Iris pigment epithelial cell (primary cell): ENCODE measurements around the gene ARHGEF10L.
A peak's percentile ranks its signal among the peaks of the same experiment; 100 is the strongest.

Experiments used
- DNase-seq: peaks from one replicate; pipeline ENCODE4 v3.0.0-alpha.2; 2011; ENCODE audit warnings: low read depth

ARHGEF10L gene

DNA sequence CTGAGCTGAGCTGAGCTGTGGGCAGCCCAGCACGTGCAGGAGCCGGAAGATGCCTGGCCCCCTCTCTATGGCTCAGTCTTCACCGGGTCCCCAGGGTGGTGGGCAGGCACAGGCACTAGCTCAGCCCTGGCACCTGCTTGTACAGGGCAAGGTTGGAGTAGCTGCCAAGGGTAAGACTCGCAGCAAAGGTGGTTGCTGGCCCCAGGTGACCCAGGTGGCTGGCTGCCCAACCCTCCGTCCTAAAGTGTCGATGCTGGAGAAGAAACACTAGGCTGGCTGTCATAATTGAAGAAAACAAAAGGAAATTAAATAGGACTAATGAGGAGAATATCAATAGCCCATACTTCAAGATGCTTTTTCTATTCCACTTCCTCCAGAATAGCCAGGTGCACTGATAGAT lies 138.5 kb downstream of the ARHGEF10L start:
- no peak for DNase-seq

DNA sequence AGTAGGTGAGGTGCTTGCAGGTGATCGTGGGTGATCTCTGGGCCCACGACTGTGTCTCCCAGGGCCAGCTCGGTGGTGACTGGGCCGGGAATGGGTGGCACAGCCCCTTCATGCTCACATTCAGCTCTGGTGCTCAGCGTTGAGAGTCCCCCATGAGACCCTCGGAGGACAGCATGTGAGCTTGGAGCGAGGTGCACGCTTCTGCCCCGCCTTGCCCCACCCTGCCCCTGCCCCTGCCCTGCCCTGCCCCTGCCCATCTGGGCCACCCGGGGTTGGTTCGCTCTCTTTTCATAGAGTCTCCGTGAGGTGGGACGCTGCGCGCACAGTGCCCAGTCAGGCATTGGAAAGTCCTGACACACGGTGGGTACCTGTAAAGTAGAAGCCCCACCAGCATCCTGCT lies 140.4 kb downstream of the ARHGEF10L start:
- DNase-seq = no peak

DNA sequence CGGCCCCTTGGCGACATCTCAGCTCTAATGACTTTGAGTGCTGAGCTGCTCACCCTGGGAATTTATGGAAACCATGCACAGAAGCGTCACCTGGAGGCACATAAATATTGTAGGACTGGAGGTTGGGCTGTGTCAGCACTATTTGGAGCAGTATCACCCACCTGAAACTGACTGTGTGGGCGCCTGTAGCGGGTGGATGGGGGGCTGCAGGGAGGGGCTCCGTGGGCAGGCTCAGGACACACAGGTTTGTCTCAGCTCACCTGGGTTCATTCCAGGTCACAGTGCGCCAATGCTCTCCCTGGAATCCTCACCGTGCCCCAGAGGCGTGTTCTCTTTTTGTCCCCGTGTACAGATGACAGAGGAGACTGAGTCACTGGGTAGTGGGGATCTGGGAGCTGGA lies 140.8 kb downstream of the ARHGEF10L start:
- no peak for DNase-seq

DNA sequence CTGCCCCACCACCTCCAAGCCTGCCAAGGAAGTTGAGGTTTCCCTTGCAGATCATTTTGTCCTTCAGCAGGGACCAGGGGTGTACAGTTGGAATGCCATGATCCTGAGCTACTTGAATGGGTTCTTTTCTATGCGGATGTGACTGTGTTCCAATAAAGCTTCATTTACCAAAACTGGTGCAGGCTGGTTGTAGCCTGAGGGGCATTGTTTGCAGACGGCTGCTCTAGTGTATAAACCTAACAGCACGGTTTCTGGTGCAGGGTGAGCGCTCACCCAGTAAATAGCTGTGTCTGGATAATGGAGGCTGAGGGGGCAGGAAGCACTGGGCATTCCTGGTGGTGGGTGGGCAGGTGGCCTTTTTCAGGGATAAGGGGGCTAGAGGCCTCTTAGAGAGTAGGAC lies 142.9 kb downstream of the ARHGEF10L start:
- DNase-seq = no peak

DNA sequence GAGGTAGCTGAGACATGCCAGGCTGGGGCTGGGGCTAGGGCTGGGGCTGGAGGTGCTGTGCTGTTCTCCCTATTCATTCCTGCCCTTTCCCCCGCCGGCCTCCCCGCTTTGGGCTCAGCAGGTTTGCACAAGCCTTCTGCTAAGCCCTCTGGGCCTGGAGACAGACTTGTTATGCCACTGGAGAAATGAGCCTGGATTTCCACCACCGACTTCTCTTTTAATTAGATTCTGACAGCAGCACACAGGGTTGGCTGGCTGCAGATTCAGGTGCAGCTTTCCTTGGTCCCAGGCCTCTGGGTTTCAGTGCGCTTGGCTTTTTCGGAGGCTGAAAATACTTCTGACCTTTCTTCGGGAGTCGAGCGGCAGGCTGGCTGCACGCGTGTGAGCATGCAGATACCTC lies 144.1 kb downstream of the ARHGEF10L start:
- no peak for DNase-seq

DNA sequence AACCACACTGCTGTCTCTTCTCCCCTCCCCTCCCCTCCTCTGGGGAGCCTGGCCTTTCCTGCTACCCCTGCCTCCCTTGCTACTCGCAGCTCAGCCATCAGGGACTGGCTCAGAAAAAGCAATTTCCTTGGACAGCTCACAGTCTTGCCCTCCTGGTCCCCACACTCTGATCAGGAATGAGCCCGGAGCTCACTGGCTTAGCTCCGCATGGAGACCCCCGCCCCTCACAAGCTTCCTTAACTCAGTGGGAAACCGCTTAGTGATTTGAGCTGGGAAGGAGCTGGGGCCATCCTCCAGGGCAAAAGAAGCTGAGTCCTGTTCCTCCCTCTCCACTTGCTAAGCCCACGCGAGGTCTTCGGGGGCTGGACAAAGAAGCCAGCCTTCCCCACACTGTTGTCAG lies 145.3 kb downstream of the ARHGEF10L start:
- no peak for DNase-seq

DNA sequence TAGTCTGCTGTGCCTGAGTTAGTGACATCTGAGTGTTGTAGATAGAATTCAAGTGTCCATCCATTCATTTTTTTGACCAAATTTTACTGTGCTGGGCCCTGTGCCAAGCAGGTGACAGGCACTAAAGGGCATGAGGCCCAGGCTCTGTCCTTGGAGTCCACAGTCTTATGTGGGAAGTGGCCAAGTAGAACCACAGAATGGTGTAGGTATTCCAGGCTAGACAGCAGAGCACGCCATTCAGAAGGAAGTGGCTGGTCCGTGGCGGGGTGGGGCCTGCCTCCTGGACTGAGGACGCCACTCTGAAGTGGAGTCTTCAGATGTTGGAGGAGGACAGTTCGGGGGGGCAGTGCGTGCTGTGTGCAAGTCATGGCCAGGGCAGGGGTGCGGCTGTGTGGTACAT lies 146.8 kb downstream of the ARHGEF10L start:
- DNase-seq = no peak

DNA sequence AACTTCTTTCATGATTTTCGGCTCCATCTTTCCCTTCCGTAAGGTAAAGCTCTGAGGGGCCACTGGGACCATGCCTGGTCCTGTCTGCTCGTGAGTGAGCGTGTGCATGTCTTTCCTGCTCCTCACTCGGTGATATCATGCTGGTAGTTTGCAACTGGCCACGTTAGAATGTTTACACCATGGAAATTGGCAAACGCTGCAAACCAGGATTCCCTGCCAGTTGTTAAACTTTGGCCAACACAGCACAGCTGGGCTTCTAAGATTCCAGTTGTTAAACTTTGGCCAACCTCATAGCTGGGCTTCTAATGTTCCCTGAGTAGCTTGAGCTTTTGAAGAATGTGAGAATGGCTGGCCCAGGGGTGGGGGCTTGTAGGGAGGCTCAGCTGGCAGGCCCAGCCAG lies 147.6 kb downstream of the ARHGEF10L start:
- DNase-seq = no peak

DNA sequence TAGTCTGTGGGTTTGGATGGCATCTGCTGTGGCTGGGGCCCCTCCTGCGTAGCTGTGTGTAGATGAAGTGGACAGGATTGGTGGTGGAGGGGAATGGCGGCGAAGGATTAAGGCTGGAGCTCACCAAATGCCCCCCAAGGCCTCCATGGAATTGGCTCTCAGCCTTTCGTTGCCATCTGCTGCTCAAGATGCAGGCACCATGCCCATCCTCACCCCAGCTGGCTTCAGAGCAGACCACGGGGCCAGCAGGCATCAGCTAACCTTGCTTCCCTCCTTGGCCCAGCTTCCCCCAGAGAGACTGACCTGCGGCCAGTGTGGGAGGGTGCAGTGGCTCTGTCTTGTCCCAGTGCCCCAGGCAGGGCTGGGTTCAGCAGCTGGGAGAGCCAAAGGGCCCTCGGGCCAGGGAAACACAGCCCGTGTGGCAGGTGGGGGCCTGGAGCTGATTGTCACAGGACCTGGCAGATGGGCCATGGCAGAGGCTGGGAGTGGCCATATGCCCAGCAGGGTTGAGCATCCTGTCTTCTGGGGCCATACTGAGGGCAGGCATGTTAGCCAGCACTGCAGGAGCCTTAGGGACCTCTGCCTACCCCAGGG lies 148.8 kb downstream of the ARHGEF10L start:
- DNase-seq = no peak

DNA sequence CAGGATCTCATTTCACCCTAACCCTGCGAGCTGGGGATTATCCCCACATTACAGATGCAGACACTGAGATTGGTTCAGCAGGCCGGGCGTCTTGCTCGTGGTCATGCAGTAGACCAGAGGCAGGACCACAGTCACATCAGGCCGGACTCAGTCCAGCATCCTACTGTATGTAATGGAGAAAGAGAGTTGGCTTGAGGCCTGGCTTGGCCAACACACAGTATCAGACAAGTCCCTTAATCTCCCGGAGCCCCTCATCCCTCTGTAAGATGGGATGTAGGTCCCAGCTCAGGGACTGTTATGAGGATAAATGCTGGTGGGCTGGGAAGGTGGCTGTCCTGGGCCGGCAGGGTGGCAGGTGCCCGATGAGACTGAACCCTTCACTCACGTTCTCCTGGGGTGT lies 149.5 kb downstream of the ARHGEF10L start:
- no peak for DNase-seq

DNA sequence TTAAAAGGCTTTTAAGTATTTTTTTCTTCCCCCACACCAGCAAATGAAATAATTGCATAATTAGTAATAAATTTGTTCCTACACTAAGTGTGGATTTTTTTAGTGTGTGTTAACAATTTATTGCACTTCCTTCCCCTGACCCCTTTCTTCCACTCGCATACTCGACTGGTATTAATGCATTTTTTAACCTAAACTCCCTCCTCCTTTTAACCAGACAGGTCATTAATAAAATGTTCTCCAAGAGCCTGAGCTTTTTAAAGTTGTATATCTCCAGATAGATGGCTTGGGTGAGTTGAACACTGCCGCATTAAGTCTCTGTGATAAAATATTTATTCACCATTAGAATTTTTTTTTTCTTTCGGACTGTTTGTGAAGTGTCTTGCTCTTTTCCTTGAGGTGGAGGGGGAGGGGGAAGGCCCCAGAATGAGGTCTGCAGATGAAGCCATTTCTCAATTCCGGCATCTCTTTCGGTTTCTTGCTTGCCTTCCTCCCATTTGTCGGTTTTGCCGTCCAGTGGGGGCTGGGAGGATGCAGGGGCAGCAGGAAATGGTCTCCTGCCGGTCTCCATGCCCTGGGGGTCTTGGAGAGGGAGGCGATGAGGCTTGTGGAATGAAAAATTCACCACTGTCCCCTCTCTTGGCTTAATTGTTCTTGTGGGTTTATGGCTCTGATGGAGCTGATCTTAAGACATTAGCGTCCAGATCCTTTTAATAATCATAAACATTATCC lies 151.6 kb downstream of the ARHGEF10L start:
- no peak for DNase-seq

DNA sequence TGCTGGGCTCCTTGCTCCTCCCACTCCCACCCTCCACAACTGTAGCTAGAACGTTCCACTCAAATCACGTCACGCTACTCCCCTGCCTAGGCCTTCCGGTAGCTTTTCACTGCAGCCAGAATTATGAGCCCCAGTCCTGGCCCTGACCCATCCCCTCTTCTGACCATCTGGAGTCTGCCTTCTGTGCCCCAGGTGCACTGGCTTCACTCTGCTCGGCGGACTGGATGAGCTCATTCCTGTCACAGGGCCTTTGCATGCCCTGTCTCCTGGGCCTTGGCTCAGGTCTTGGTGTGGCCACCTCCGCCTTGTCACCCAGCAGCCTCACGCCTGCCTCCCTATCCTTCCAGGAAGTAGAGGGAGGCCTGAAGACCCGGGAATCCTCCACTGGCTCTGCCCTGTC lies 153.1 kb downstream of the ARHGEF10L start:
- DNase-seq = no peak

DNA sequence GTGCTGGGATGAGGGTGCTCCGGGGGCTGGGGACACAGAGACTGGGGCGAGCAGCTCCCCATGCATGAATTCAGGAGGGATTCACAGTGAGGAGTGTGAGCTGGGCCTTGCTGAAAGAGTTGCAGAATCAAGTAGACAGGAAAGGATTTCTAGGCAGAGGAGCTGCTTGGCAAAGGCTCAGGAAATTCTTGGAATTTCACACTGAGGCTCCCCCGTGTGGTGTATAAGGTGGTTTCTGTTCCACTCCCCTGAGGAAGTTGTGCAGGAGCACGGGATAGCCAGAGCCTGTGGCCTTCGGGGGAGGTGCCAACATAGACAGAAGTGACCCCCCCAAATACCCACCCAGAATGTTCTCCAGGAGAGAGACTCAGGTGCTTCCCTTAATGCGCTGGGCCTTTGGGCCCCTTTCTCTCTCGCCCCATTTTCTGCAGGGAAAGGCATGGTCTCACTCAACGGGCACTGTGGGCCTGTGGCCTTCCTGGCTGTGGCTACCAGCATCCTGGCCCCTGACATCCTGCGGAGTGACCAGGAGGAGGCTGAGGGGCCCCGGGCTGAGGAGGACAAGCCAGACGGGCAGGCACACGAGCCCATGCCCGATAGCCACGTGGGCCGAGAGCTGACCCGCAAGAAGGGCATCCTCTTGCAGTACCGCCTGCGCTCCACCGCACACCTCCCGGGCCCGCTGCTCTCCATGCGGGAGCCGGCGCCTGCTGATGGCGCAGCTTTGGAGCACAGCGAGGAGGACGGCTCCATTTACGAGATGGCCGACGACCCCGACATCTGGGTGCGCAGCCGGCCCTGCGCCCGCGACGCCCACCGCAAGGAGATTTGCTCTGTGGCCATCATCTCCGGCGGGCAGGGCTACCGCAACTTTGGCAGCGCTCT lies 157.2 kb downstream of the ARHGEF10L start:
- DNase-seq = peak; percentile 78

DNA sequence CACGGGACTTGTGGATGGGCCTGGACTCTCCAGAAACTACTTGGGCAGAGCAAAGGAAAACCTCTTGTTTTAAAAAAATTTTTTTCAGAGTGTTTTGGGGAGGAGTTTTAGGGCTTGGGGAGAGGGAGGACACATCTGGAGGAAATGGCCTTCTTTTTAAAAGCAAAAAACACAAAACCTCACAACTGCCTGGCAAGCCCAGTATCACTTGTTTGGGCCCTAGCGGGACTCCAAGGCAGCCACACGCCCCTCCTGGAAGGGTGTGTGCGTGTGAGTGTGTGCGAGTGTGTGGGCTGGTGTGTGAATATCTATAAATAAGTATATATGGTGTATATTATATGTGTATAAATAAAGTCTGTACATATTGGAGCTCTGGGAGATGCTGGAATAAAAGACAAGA lies 158.0 kb downstream of the ARHGEF10L start:
- DNase-seq = no peak

DNA sequence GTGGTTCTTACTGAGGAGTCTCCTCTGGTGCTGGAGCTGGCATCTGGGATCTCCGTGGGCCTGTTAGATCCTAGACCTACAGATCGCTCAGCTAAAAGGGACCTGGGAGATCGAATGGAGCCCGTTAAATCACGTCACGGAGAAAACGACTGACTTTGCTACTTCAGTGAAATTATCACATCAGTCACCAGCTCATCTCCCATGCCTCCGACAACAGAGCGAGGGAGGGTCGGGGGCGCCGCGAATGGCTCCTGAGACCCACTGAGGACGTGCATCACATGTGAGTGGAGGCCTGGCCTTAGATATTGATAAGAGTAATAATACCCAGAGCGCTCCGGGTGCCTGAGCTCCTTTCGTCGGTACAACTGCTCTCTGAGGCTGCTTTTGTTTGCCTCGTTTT lies 160.1 kb downstream of the ARHGEF10L start:
- no peak for DNase-seq

DNA sequence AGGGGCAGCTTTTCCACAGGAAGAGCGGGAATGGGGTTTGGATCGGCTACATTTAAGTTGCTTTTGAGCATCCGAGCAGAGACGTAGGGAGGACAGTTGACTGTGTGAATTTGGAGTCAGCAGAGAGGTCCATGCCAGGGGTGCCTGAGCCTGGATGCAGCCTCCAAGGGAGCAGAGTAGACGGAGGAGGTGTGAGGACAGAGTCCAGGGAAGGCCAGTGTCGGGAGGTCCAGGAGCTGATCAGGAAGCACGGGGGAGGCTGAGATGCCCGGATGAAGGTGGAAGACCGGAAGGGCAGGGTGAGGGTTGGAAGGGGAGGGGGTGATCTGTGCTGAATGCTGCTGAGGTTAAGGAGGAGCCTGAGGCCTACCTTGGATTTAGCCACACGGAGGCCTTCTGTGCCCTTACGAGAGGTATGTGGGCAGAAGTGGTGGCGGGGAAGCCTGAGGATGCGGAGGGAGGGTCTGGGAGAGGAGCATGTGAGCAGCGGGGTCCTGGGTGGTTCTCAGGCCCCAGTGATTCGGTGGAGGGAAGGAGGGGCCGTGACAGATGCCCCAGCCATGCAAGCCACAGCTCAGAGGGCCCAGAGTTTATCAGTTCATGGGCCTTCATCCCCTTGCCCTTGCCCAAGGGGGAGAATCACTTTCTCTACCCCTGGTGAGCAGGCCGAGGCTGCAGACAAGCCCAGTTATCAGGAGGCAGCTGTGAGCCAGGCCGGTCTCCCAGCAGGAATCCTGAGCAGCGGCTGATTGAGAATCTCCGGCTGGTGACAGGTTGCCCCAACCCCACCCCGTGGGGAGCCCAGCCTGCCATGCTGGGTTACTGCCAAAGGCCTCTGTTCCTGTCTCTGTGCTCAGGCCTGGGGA lies 161.7 kb downstream of the ARHGEF10L start:
- no peak for DNase-seq

DNA sequence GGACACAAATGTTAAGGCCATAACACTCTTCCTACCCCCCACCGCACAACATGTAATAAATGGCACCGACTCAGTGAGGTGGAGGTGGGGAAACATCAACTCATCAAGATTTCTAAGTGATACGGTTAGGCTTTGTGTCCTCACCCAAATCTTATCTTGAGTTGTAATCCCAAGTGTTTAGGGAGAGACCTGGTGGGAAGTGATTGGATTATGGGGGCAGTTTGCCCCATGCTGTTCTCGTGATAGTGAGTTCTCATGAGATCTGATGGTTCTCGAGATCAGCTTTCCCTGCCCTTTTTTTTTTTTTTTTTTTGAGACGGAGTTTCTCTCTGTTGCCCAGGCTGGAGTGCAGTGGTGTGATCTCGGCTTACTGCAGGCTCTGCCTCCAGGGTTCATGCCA lies 164.7 kb downstream of the ARHGEF10L start:
- no peak for DNase-seq

DNA sequence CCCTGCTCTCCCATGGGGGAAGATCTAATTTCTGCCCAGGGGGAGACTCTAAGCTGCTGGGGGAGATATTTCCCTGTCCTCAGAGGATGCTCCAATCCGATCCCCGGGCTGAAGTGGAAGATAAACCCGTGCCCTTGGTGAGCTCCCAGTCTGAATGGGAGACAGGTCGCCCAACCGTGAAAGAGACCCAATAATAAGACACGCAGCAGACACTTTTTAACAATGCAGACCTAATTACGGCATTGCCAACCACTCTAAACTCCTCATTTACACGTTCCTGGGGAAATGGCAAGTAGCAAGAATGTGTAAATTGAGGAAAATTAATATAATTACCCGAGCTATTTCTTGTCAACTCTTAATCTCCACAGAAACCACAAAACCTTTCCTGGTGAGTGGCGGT lies 166.9 kb downstream of the ARHGEF10L start:
- DNase-seq = no peak

DNA sequence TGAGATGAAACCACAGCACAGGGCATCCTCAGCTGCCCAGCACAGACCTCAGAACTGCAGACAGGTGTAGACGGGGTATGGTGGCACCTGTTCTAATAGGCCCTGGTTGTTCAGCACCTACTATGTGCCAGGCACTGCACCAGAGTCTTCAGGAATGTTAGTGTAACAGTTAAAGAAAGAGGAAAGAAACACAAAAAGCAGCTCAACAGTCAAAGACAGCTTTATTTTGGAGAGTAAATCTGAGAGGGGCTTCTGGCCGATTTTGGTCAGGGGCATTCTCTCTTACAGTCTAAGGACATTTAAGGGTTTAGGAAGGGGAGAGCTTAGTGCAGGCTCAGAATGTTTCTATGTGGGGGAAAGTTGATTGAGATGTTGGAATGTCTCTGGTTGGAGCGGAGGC lies 170.5 kb downstream of the ARHGEF10L start:
- no peak for DNase-seq

DNA sequence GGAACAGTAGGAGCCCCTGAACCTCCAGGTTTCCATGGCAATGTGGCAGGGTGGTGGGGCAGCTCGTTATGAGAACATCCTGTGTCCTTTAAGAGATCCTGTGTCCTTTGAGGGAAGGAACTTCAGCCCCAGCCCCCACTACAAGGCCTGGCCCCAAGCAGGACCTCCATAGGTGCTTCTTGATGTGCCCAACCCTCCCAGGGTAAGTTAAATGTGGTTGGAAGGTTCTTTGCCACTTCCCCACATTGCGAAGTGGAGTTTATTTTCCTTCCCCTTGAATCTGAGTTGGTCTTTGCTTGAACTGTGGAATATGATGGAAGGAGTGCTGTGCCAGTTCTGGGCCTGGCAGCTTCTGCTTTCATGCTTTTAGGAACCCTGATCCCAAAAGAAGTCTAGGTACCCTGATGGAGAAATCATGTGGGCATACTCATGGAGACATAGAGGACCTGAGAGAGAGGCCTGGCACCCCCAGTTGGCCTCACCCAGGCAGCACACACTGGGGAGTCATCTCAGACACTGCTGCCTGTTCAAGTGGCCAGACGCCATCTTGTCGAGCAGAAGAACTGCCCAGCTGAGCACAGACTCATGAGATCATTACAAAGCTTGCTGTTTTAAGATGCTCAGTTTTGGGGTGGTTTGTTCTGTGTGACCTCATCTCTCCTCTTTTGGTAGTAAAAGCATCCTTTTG lies 171.5 kb downstream of the ARHGEF10L start:
- DNase-seq = no peak

DNA sequence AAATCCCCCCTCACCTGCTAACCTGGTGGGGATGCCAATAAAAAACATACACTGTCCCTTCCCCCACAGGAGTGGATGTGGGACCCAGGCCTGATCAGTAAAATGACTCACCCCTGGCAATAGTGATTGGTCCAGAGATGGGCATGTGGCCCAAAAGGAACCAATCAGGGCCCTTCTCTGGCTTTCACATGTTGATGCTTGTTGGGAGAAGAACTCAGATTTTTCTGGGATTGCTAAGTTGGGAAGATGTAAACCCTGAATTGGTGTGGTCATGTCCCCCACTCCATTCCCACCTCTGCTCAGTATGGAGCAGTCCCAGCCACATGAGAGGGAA lies 172.0 kb downstream of the ARHGEF10L start:
- no peak for DNase-seq

DNA sequence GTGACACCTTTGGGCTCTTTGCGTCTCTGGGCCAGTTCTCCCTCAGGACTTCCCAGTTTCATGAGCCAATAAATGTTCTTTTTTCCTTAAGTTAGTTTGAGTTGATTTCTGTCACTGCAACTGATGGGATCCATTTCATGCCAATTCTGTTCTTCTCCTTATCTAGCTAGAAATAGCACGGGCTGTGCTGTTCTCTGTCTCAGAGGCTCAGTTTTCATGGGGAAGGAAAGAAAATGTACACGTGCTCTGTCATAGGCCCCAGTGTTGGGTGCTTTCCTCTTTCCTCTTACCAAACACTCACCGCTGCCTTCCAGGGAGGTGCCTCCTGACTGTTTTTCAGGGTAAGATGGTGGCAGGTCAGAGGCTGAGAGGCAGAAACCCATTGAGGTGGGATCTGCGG lies 172.4 kb downstream of the ARHGEF10L start:
- DNase-seq = no peak
